Melanocyte of skin (primary cell): Measurements from ENCODE around the gene TMEM161A. TPM values are rescaled to one million over a fixed set of nuclear protein-coding genes. Genes with fewer than 3 reads are reported as not detected.

ENCODE experiments used
- total RNA-seq, 2 donors: library from RNA; depleted of rRNA; stranded (reverse); fragments of >200 nt; gene quantifications; 2 replicates each; pipeline ENCODE4 v1.2.3, GENCODE V29; 2012

Gene TMEM161A
- 10 to 100 TPM; 27.5 to 37.6 TPM for total RNA-seq

GRCh38 chr19:19138109-19138981, at the start of gene TMEM161A:
TSS of gene TMEM161A (minus strand) at chr19:19138478. CDS start at chr19:19138428, 50 bp downstream.

GRCh38 chr19:19170053-19170872, 32.0 kb upstream of the TMEM161A start, which contains the start of gene MEF2B:
TSS of gene MEF2B (minus strand) at chr19:19170263. CDS start at chr19:19150735, 19,528 bp downstream.

Other genes with a start within 250 kb of the TMEM161A start
- gene CERS1, start 242.3 kb downstream of the TMEM161A start, total RNA-seq = 1 to 10 TPM; 5.7 to 5.9 TPM
- 100 to 1,000 TPM; 224 to 244 TPM for gene COPE, start 219.1 kb downstream of the TMEM161A start, total RNA-seq
- 10 to 100 TPM; 46.5 to 65.6 TPM for gene DDX49, start 218.8 kb downstream of the TMEM161A start, total RNA-seq
- gene HOMER3, start 197.3 kb downstream of the TMEM161A start, total RNA-seq = 10 to 100 TPM; 29.3 to 39.6 TPM
- gene SUGP2, start 105.0 kb downstream of the TMEM161A start, total RNA-seq = 10 to 100 TPM; 36.3 to 46.1 TPM
- 10 to 100 TPM; 29.3 to 63.3 TPM for gene ARMC6, start 104.9 kb downstream of the TMEM161A start, total RNA-seq
- 1 to 10 TPM; 2.3 to 5.2 TPM for gene SLC25A42, start 74.5 kb downstream of the TMEM161A start, total RNA-seq
- gene MEF2B, start 31.8 kb upstream of the TMEM161A start, total RNA-seq = under 1 TPM in 1 of 2 donors, not detected in 1; 1.00 TPM
- 10 to 100 TPM; 14.8 to 27.0 TPM for gene BORCS8, start 53.7 kb upstream of the TMEM161A start, total RNA-seq
- 10 to 100 TPM; 54.7 to 81.9 TPM for gene RFXANK, start 53.8 kb upstream of the TMEM161A start, total RNA-seq
- gene NR2C2AP, start 64.9 kb upstream of the TMEM161A start, total RNA-seq = 10 to 100 TPM in 1 of 2 donors, 1 to 10 TPM in 1; 5.9 to 19.0 TPM
- gene NCAN, start 73.5 kb upstream of the TMEM161A start, total RNA-seq = under 1 TPM in 1 of 2 donors, not detected in 1; under 0.01 TPM
- gene TM6SF2, start 134.8 kb upstream of the TMEM161A start, total RNA-seq = under 1 TPM in 1 of 2 donors, not detected in 1; under 0.01 TPM
- 10 to 100 TPM; 17.6 to 30.3 TPM for gene SUGP1, start 182.0 kb upstream of the TMEM161A start, total RNA-seq
- 10 to 100 TPM; 31.3 to 41.0 TPM for gene MAU2, start 182.4 kb upstream of the TMEM161A start, total RNA-seq